ENCODE data around the gene EPB41L1.
"Not testable (repeated sequence)": the region's sequence is repeated elsewhere in the genome, so short reads cannot be mapped to it uniquely, and the experiment has no call there.

Gene EPB41L1

DNA sequence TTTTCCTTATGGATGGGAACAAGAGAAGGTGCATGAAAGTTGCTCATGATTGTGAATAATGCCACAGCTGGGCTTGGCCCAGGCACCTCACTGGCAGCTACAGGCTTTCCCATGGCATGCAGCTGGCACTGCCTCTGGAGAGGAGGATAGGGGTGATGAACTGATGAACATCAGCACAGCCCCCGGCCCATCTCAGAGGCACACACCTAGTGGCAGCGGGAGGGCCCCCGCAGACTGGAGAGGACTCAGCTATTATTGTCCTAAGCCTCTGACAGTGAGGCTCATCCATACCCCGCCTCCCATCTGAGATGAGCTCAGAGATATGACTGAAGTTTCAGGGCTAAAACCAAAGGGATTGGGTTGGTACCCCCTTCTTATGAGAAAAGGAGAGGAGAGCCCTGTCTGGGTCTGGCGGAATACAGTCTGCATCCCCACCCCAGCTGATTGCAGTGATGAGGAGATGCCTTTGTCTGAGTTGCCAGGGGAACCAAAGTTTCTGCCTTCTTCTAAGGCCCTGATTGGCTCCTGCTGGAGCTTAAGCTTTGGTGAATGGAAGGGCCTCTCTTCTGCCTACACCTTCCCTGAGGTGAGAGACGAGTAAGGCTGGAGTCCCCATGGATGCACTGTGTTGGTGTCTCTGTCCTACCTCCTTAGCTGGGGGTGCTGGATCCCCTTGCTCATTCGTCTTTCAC lies 27.6 kb upstream of the EPB41L1 start:
- DNase-seq, result no peak

DNA sequence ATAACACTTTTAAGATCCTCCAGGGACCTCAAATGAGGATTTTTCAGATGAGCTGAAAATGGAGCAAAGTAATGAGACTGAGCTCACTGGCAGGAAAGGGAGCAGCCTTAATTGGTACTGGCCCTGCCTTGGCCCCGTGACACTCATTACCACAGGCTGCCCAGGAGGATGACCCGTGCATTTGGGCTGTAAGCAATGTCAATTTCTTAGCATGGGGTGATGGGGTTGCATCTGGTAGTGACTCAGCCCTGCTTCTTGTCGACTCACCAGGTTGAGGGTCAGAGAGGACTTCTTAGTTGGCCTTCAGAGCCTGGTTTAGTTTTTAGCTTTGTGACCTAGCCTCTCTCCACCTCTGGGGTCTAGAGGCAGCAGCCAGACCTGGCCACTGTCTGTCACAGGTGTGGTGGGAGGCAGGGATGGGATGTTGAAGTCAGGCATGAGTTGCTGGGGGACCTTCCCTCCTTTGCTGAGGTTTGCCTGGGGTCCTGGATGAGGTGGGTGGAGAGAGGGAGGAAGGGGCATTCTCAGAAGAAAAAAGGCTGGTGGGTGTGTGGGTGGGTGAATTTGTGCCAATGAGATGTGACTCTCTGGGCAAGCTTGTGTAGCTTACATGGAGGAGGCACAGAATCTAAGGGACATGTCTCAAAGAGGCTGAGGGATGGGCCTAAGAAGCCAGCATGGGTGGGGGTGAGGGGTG lies 25.9 kb upstream of the EPB41L1 start:
- DNase-seq, result no peak

DNA sequence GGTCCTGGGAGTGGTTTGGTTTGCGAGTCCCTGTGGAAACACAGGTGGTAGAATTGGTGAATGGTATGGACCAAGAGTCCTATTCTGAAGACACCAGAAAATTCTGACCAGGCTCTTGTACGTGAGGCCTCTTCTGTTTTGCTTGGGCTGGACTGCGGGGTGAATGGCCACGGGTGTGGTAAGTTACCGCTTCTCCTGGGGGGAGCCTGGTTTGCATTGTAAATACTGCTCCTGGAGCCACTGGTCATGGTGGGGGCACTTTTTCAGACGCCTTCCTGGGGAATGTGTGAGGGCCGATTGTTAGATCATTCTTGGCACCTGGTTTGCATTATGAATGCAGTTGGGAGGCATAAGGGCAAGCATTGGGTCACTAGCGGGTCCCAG lies 25.4 kb upstream of the EPB41L1 start:
- DNase-seq, result no peak

DNA sequence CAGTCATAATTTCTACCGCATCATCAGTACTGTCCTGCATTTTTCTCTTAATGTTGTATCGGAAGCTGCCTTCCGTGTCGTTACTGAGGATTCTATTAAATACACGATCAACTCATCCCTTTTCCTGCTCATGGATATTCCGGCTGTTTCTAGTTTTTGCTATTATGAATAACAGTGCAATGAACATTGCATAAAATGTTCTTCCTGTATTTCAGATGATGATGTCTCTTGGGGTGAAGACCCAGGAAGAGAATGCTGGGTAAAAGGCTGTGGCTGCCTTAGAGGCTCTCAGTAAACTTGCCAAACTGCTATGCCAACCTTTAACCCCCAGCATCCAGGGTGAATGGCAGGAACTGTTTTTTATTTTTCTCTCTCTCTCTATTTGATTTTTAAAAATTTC lies 24.1 kb upstream of the EPB41L1 start:
- no peak for DNase-seq

DNA sequence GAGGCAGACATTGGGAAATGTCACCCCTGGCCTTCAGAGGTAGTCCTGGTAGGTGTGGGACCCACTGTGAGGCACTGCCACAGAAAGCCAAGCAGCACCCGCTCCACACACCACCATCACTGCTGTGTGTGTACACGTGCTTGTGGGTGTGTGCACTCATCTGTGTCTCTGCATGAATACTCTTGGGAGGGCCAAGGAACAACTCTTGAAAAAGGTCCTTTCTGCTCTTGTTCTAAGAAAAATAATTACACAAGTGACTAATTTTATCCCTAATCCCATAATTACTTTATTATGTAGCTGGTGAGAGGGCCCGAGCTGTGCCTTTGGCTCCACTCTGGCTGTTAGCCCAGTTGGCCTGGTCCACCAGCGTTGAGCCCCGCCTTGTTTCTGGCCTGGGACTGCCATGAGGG lies 21.7 kb upstream of the EPB41L1 start:
- DNase-seq, result peak; percentile 23

DNA sequence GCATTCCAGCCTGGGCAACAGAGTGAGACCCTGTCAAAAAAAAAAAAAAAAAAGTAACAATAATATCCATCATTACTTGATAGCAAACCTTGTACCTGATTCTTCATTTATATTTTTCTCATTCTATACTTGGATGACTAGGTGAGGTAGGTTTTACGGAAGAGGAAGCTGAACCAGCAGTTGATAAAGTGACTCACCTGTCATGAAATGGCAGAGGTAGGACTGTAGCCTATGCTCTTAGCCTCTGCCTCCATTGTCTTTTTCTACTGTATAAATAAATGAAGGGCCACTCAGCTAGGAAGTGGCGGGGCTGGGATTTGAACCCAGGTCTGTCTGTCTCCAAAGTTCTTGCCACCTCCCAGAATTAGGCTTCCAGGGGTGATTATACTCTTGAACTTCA lies 20.7 kb upstream of the EPB41L1 start:
- no peak for DNase-seq

DNA sequence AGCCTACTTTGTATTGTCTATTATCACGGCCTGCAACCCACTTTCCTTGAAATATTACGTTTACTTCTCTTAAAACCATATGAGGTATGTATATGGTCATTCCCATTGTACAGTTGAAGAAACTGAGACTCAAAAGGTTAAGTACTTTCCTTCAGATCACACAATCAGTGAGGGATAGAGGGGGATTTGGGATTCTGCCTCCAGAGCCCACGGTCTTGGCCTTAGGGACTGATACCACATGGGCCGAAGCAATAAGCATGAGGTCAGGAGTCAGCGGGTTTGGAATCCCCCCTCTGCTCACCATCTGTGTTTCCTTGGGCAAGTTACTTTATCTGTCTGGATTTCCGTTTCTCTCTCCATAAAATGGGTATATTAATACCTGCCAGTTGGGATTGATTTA lies 19.4 kb upstream of the EPB41L1 start:
- no peak for DNase-seq

DNA sequence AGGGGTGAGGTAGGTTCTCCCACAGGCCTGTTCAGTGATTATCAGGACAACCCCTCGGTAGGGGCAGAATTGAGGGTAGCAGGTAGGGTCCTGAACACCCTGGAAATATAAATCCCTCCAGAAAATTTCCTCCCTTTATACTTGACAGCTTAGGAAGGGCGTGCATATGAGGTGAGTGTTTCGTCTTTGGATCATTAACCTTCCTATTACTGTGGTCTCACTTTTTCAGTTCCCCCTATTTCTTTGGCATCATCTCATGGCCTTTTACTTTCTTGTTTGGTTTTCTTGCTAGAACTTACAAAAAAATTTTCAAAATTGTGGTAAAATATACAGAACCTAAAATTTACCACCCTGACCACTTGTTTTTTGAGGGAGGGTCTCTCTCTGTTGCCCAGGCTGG lies 18.7 kb upstream of the EPB41L1 start:
- DNase-seq, result no peak

DNA sequence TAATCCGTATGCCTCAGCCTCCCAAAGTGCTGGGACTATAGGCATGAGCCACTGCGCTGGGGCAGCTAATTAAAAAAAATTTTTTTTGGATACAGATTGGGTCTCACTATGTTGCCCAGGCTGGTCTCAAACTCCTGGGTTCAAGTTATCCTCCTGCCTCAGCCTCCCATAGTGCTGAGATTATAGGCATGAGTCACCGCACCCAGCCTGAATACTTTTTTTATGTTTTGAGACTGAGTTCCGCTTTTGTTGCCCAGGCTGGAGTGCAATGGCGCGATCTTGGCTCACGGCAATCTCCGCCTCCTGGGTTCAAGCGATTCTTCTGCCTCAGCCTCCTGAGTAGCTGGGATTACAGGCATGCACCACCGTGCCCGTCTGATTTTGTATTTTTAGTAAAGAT lies 17.2 kb upstream of the EPB41L1 start:
- not testable (repeated sequence) for DNase-seq

DNA sequence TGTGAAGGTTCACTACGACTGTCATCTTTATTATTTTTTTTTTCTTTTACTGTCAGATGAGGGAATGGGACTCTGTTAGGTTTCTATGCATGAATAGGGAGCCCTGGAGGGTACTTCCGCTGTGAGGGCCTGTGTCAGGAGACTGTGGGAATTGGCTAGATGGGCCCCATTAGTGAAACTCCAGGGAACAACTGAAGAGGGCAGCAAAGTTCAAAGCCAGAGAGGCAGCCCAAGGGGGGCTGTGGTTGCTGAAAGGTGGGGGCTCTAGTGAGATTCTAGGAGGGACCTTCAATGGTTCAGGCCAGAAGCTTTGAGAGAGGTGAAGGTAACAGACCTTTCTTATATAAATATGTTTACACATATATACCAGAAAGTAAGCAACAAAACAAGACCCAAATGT lies 13.2 kb upstream of the EPB41L1 start:
- no peak for DNase-seq

DNA sequence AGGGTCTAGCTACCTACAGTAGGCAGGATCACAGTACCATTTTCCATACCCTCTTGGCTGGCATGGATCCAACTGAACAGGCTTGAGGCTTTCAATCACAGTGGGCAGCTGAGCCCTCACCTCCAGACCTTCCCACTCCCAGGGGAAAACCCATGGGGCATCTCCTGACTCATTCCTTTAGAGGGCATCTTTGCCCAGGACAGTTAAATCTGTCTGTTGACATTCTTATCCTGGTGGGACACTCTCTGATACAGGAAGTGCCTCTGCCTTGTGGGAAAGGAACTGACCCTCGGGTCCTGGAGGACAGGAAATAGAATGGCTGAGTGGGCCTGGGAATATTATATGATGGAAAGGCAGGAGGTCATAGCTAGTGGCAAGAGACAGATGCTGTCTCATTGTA lies 10.2 kb upstream of the EPB41L1 start:
- DNase-seq, result no peak

DNA sequence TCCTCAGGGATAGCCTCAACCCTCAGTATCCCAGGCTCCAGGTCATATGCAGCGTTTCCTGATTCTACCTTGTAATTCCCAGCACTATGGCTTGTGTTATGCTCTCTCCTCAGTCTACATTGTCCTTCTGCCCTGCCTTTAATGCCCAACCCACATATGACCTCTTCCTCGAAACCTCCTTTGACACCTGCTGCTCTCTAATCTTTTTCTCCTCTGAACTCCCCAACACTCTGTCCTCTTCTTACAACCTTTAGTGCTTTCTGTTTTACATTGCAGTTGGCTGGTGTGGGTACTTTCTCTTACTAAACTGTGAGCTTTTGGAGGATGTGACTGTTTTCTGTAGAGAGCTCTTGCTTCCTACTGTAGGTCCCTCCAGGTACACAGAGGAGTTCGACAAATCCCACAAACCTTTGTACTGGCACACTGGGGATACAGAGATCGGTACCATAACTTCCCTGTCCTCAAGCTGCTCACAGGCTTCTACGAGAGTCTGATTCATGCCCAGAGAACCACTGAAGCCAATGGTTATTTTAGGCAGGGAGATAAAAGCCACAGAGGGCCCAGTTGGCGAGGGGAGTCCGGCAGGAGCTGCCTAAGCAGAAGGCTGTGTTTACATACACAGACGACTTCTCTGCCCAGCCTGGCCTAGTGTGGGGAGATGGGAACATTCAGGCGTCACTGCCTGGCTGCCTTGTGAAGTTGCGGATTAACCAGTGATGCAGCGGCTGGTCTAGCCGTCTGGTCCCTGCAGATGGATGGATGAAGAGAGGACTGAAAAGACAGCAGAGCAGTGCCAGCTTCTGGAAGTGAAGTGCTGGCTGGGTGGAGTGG lies 8.4 kb upstream of the EPB41L1 start:
- DNase-seq, result peak; percentile 68

DNA sequence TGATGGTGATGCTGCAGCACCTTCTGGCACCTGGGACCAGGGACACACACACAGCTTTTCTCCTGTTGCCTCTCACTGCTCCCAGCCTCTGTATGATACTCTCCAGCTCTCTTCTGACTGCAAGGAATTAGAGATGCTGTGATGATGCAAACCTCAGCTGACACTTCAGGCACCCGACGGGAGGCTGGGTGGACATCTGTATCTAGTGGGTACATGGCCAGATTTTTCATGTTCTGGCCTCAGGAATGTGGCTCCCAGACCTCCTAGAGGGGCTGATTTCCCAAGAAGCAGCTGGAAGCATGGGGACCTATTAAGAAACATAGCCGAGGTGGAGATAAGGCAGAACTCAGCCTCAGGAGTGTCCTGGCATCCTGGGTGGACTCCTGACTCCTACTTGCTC lies 6.8 kb upstream of the EPB41L1 start:
- DNase-seq, result no peak

DNA sequence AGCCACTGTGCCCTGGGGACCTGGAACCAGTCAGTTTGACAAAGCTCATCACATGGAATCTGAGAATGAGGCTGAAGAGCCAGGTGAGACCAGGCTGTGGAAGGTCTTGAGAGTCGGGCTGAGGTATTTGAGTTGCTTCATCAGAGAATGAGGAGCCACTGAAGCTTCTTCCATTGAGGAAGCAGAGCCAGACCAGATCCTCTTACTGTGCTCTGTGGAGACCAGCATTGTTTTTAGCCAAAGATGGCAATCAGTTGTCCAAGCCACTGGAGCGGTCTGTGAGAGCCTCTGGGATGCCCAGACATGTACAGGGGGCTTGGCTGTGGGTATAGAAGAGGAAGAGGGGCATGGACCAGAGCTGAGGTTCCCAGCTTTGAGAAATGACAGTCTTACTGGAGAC lies 6.1 kb upstream of the EPB41L1 start:
- no peak for DNase-seq

DNA sequence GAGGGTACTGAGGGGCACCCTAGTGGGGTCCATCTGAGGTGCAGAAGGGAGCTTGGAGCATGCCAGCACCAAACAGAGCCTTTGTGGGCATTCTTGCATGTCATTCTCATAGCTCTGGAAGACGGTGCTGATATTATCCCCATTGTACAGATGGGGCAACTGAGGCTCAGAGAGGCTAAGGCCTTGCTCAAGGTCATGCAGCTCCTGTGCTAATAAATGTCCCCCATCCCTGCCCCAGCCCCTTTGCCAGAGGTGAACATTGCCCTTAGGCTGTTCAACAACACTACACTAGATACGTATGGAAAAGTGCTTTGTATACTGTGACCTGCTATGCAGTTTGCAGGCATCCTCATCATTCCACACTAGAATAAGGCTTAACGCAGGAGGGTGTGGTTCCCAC lies 5.5 kb upstream of the EPB41L1 start:
- DNase-seq, result no peak

DNA sequence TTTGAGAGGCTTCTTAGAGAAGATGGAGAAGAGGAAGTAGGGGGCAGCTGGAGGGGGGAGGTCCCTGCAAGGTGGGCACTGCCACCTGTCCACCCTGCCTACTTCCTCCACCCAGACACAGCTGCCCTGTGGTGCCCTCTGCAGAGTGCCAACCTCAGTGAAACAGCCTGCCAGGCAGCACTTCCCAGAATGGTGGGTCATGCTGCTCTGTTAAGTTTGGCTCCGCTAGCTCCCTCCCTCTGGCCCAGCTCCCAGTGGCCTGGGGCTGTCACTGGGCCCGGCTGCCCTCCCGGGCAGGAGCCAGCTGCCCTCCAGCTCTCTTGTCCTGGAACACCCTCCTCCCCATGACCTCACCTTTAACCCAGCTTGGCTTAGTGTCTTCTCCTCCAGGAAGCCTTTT lies 5.1 kb upstream of the EPB41L1 start:
- DNase-seq, result no peak

DNA sequence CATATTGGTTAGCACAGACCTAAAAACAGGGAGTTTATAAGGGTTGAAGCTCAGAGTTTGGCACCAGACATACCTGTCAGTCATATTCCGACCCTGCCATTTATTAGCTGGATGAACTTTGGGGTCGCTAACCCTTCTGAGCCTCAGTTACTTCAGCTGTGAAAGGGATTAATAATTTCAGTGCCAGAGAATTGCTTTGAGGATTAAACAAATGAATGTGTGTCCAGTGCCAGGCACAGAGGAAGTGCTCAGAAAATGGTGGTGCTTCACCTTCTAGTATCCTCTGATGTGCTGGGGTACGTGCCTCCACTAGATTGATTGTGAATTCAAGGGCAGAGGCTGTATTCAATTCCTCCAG lies 4.1 kb upstream of the EPB41L1 start:
- DNase-seq, result no peak

DNA sequence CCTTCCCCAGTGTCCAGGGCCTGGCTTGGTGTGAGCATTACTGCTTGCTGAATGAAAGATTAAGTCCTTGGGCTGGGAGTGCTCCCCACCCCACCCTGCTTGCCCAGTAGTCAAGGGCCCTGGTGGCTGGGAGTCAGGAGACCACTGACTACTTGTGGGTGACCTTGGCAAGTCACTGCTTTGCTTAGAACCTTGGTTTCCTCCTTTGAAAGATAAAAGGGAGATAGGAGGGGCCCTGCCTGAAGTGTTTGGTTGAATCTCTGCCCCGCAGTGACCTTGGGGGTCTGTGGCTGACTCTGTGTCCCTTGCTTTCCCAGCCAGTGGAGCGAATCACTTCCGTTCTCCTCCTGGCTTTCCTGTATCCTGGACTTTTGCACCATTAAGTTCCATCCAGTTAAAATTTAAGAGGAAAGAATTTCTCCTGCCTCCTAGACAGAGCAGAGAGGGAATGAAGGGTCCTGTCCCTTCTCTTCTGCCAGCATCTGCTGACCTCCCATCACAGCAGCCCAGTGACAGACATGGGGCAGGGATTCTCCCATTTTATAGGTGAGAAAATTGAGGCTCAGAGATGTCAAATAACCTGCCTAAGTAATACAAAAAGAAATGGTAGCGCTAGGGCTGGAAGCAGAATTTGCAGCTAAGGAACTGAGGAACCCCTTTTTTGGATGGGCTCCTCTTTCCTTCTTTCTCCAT lies 3.5 kb upstream of the EPB41L1 start:
- DNase-seq, result no peak

DNA sequence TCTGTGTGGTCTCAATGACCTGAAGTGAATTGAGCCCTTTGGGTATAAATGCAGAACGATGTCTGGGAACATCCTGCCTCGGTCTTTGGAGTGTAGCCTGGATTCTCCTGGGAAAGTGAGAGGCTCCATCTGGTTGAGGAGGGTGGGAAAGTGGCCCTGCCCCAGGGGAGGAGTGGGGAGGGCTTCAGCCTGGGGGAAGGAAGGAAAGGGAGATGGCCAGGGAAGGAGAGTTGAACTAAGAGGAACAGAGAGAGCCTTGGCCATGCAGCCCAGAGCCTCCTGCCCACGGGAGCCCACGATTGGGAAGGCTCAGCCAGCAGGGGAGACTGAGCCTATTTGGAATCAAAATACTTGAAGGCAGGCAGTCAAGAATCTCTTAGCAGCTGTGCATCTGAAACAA lies 2.3 kb upstream of the EPB41L1 start:
- DNase-seq, result no peak

DNA sequence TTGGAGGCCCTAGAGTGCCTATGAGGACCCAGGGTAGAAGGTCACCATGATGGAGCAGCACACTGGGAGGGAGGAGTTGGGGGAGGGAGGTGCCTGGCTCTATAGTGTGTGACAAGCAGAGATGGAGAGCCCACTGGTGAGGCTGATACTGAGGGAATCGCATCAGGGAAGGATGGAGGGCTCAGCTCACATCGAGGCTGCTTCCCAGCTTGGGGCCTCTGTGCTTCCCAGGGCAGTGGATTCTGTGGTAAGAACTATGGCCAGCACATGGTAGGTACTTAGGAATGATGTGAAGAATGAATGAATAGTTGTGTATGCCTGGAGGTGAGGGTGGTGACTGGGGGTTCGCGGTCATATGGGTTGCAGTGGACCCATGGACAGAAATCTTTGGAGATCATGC lies 1.3 kb upstream of the EPB41L1 start:
- no peak for DNase-seq

DNA sequence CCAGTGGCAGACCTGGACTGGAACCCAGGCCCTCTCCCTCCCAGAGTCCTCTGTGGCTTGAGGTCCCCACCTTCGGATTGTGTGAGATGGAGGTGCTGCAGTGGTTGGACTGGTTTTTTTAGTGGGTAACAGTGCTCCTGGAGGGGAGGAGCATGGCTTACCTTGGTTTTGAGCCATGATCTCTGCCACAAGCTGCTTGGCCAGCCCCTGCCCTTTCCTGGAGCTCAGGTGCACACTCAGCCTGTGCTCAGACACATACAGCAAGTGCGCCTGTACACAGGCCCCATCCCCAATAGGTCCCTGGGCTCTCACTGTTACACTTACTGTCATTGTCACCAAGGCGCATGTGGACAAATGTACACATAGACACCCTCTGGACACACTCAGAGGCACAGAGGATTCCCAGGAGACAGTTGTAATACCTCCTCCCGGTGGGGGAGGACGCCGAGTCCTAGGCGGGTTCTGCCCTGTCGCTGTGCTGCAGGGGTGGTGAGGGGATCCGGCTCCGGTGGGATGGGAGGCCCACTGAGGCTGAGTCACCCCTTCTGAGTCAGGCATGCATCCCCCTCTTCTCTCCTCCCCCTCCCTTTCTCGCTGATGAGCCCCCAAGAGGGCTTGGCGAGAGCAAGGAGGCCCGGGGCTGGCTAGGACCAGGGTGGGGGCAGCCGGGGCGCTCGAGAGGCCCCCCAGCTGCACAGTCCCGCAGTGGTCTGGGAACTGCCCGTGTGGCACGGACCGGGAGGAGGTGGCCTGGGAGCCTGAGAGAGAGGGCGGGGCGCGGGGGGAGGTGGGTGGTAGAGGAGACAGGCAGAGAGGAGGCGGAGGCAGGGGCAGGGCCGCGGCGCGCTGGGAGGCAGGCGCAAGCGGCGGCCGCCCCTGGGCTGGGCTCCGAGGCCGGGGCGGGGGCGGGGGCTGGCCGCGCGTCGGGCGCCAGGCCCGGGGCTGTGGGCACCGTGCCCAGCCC lies 522 bp upstream of the EPB41L1 start:
- DNase-seq, result no peak

DNA sequence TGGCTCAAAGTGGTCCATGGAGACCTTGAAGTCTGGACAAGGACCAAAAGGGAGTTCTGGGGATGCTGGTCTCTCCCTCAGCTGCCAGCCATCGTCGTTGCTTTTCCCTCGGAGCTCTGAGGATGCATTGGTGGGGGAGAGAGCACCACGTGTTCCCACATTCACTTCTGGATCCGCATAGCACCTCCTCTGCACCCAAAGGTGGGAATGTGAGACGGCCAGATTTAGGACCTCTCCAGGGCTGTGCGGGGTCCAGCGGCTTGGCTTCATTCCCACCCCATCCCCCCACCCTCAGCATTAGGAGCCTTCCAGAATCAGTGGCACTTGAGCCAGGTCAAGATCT lies 1.1 kb downstream of the EPB41L1 start:
- DNase-seq, result no peak

DNA sequence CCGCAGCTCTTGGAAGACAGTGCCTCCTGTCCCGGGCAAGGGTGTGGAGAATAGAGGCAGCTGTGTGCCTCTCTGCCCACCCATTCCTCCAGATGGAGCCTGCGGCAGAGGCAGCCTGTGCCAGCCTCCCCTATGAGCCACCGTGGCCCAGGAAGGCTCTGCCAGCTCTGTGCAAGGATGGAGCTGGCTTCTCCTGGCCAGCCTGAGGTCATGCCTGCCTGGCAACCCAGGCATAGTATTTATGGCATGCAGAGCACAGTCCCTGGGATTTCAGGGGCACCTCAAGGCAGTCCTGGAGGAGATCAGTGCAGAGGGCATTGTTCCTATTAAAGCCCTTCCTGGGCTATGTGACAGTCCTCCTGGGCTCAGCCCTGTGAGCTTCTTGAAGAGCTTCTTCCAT lies 1.5 kb downstream of the EPB41L1 start:
- DNase-seq, result no peak
